ENCODE data around the gene TRIM44. TPM values are rescaled to one million over a fixed set of nuclear protein-coding genes. Genes with fewer than 3 reads are reported as not detected.

The TRIM44 gene
- total RNA-seq, 2 experiments from 2014 or later, result 11.3 to 19.9 TPM

DNA sequence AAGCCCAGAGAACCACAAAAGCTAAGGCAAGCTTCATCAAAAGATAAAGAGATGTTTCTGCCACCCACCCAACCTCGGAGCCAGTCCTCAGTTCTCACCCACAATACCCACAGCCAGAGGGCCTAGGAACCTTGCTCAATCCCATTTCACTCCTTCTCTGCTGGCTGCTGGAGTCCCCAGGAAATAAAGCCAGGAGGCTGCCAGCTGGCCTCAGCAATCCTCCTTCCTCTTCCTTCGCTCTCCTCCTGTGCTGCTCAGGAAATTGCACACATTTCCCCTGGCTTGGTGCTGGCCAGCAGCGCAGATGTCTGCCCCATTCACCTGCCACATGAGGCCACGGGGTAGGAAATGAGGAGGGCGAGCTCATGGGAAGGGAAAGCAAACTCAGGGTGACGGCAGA is 189.5 kb downstream of the TRIM44 start:
- Histone ChIP-seq H3K36me3 (ENCODE audit: insufficient read depth, low read length) (no peaks in the 10 kb centered on the region), H3K4me1 (ENCODE audit: insufficient read depth, low read length, poor library complexity, severe bottlenecking) (no peaks in the 10 kb centered on the region), H2AFZ (ENCODE audit: low read length) (no peak overlapping the region), H3K9me3 (ENCODE audit: low read length) (no peaks in the 10 kb centered on the region), H3K79me2 (ENCODE audit: insufficient read depth, low read depth, low read length) (no peaks in the 10 kb centered on the region), H3K4me2 (ENCODE audit: low read length) (no peak overlapping the region), H3K4me3 (ENCODE audit: low read depth, low read length, poor library complexity, severe bottlenecking) (no peak overlapping the region), H3K27ac (ENCODE audit: low read depth, low read length, poor library complexity, severe bottlenecking) (no peak overlapping the region), H4K20me1 (ENCODE audit: insufficient read depth, low read length) (no peaks in the 10 kb centered on the region), H3K9me2 (ENCODE audit: insufficient read depth, low read length) (no peaks in the 10 kb centered on the region)
- no TSS peak for BruUV-seq (replicated peaks)
- POLR2A ChIA-PET, result no interaction called here
- intact Hi-C loops (cut with micrococcal nuclease; ENCODE audit: unreplicated experiment), result no loop called here
- DNase-seq (ENCODE audit: low spot score), result no peak
- CTCF ChIA-PET (ENCODE audit: unreplicated experiment), result no interaction called here
- TF ChIP-seq CTCF (conservative IDR thresholded peaks at IDR 0.05; ENCODE audit: low read length) (no peak), EZH2phosphoT487 (IDR thresholded peaks at IDR 0.05; ENCODE audit: borderline replicate concordance, low read depth, low read length) (no peak)

- Histone ChIP-seq H3K4me3 (ENCODE audit: low read depth, low read length, poor library complexity, severe bottlenecking) (no peak overlapping the region), H3K79me2 (ENCODE audit: insufficient read depth, low read depth, low read length) (no peaks in the 10 kb centered on the region), H3K4me2 (ENCODE audit: low read length) (no peak overlapping the region), H3K9me3 (ENCODE audit: low read length) (no peaks in the 10 kb centered on the region), H3K4me1 (ENCODE audit: insufficient read depth, low read length, poor library complexity, severe bottlenecking) (no peaks in the 10 kb centered on the region), H3K36me3 (ENCODE audit: insufficient read depth, low read length) (no peaks in the 10 kb centered on the region), H3K27ac (ENCODE audit: low read depth, low read length, poor library complexity, severe bottlenecking) (no peak overlapping the region), H2AFZ (ENCODE audit: low read length) (no peak overlapping the region), H3K9me2 (ENCODE audit: insufficient read depth, low read length) (no peaks in the 10 kb centered on the region), H4K20me1 (ENCODE audit: insufficient read depth, low read length) (no peaks in the 10 kb centered on the region)
- DNase-seq (ENCODE audit: low spot score), result no peak
- intact Hi-C loops (cut with micrococcal nuclease; ENCODE audit: unreplicated experiment), result no loop called here
- ChIA-PET POLR2A (no interaction called here), CTCF (ENCODE audit: unreplicated experiment) (no interaction called here)
- no TSS peak for BruUV-seq (replicated peaks)
- TF ChIP-seq EZH2phosphoT487 (IDR thresholded peaks at IDR 0.05; ENCODE audit: borderline replicate concordance, low read depth, low read length) (no peak), CTCF (conservative IDR thresholded peaks at IDR 0.05; ENCODE audit: low read length) (no peak)
Observed at GRCh38 chr11:35853971-35854370, 191.4 kb downstream of the TRIM44 start.

- Histone ChIP-seq H2AFZ (ENCODE audit: low read length) (no peak overlapping the region), H3K9me3 (ENCODE audit: low read length) (no peaks in the 10 kb centered on the region), H3K79me2 (ENCODE audit: insufficient read depth, low read depth, low read length) (no peaks in the 10 kb centered on the region), H3K27ac (ENCODE audit: low read depth, low read length, poor library complexity, severe bottlenecking) (no peak overlapping the region), H3K36me3 (ENCODE audit: insufficient read depth, low read length) (no peaks in the 10 kb centered on the region), H3K4me2 (ENCODE audit: low read length) (no peak overlapping the region), H3K4me1 (ENCODE audit: insufficient read depth, low read length, poor library complexity, severe bottlenecking) (no peaks in the 10 kb centered on the region), H3K4me3 (ENCODE audit: low read depth, low read length, poor library complexity, severe bottlenecking) (no peak overlapping the region), H3K9me2 (ENCODE audit: insufficient read depth, low read length) (no peaks in the 10 kb centered on the region), H4K20me1 (ENCODE audit: insufficient read depth, low read length) (no peaks in the 10 kb centered on the region)
- intact Hi-C loops (cut with micrococcal nuclease; ENCODE audit: unreplicated experiment), result no loop called here
- CTCF ChIA-PET (ENCODE audit: unreplicated experiment), result no interaction called here
- POLR2A ChIA-PET, result no interaction called here
- no peak for DNase-seq (ENCODE audit: low spot score)
- no TSS peak for BruUV-seq (replicated peaks)
- TF ChIP-seq EZH2phosphoT487 (IDR thresholded peaks at IDR 0.05; ENCODE audit: borderline replicate concordance, low read depth, low read length) (no peak), CTCF (conservative IDR thresholded peaks at IDR 0.05; ENCODE audit: low read length) (no peak)
Observed at GRCh38 chr11:35855671-35856070, 193.1 kb downstream of the TRIM44 start.
